ENCODE data around the gene DMD.
"Not testable (repeated sequence)": the region's sequence is repeated elsewhere in the genome, so short reads cannot be mapped to it uniquely, and the experiment has no call there.

The DMD gene

GRCh38 chrX:31962256-31962655, 1249.1 kb downstream of the DMD start:
- Mint-ChIP-seq H3K4me1 (no peaks in the 10 kb centered on the region), H3K4me3 (no peak overlapping the region), H3K36me3 (ENCODE audit: insufficient read depth) (no peaks in the 10 kb centered on the region), H3K27me3 (no peaks in the 10 kb centered on the region), H3K27ac (ENCODE audit: low read depth) (no peak overlapping the region), H3K9me3 (peaks cover 7% of the 10 kb centered on the region)
- DNase-seq (ENCODE audit: low spot score in 2 of 2) (no peak), ATAC-seq (replicated peaks; ENCODE audit: extremely low read depth, poor library complexity, severe bottlenecking) (no peak)

GRCh38 chrX:31934842-31935370, 1276.4 kb downstream of the DMD start:
- Mint-ChIP-seq H3K4me1 (no peaks in the 10 kb centered on the region), H3K9me3 (no peaks in the 10 kb centered on the region), H3K27me3 (no peaks in the 10 kb centered on the region), H3K27ac (ENCODE audit: low read depth) (no peak overlapping the region), H3K4me3 (no peak overlapping the region), H3K36me3 (ENCODE audit: insufficient read depth) (no peaks in the 10 kb centered on the region)
- no peak for DNase-seq (ENCODE audit: low spot score in 2 of 2)
- no peak for ATAC-seq (replicated peaks; ENCODE audit: extremely low read depth, poor library complexity, severe bottlenecking)

GRCh38 chrX:31934015-31934414, 1277.3 kb downstream of the DMD start:
- ATAC-seq (replicated peaks; ENCODE audit: extremely low read depth, poor library complexity, severe bottlenecking) (no peak), DNase-seq (ENCODE audit: low spot score in 2 of 2) (no peak)
- H3K27me3 Mint-ChIP-seq: no peaks in the 10 kb centered on the region
- H3K4me3 Mint-ChIP-seq: no peak overlapping the region
- no peaks in the 10 kb centered on the region for H3K36me3 Mint-ChIP-seq (ENCODE audit: insufficient read depth)
- H3K9me3 Mint-ChIP-seq: no peaks in the 10 kb centered on the region
- no peak overlapping the region for H3K27ac Mint-ChIP-seq (ENCODE audit: low read depth)
- H3K4me1 Mint-ChIP-seq: no peaks in the 10 kb centered on the region

GRCh38 chrX:31932769-31933168, 1278.6 kb downstream of the DMD start:
- no peak overlapping the region for H3K27ac Mint-ChIP-seq (ENCODE audit: low read depth)
- H3K4me1 Mint-ChIP-seq: no peaks in the 10 kb centered on the region
- H3K4me3 Mint-ChIP-seq: no peak overlapping the region
- ATAC-seq (replicated peaks; ENCODE audit: extremely low read depth, poor library complexity, severe bottlenecking) (no peak), DNase-seq (ENCODE audit: low spot score in 2 of 2) (no peak)
- H3K9me3 Mint-ChIP-seq: no peaks in the 10 kb centered on the region
- no peaks in the 10 kb centered on the region for H3K27me3 Mint-ChIP-seq
- no peaks in the 10 kb centered on the region for H3K36me3 Mint-ChIP-seq (ENCODE audit: insufficient read depth)

- not testable (repeated sequence) for H3K4me1 Mint-ChIP-seq; H3K4me3 Mint-ChIP-seq; ATAC-seq (replicated peaks; ENCODE audit: extremely low read depth, poor library complexity, severe bottlenecking); H3K27ac Mint-ChIP-seq (ENCODE audit: low read depth); H3K36me3 Mint-ChIP-seq (ENCODE audit: insufficient read depth); H3K27me3 Mint-ChIP-seq; H3K9me3 Mint-ChIP-seq; DNase-seq (ENCODE audit: low spot score in 2 of 2)
These were observed 1279.0 kb downstream of the DMD start for GRCh38 chrX:31932320-31932719.

GRCh38 chrX:31931225-31931624, 1280.1 kb downstream of the DMD start:
- no peaks in the 10 kb centered on the region for H3K36me3 Mint-ChIP-seq (ENCODE audit: insufficient read depth)
- H3K4me1 Mint-ChIP-seq: no peaks in the 10 kb centered on the region
- H3K27ac Mint-ChIP-seq (ENCODE audit: low read depth): no peak overlapping the region
- H3K4me3 Mint-ChIP-seq: no peak overlapping the region
- H3K27me3 Mint-ChIP-seq: no peaks in the 10 kb centered on the region
- no peaks in the 10 kb centered on the region for H3K9me3 Mint-ChIP-seq
- ATAC-seq (replicated peaks; ENCODE audit: extremely low read depth, poor library complexity, severe bottlenecking) (no peak), DNase-seq (ENCODE audit: low spot score in 2 of 2) (no peak)

GRCh38 chrX:31929366-31929765, 1282.0 kb downstream of the DMD start:
- no peaks in the 10 kb centered on the region for H3K36me3 Mint-ChIP-seq (ENCODE audit: insufficient read depth)
- H3K27me3 Mint-ChIP-seq: no peaks in the 10 kb centered on the region
- ATAC-seq (replicated peaks; ENCODE audit: extremely low read depth, poor library complexity, severe bottlenecking): no peak
- no peak for DNase-seq (ENCODE audit: low spot score in 2 of 2)
- H3K9me3 Mint-ChIP-seq: peaks cover 6% of the 10 kb centered on the region
- no peak overlapping the region for H3K4me3 Mint-ChIP-seq
- H3K27ac Mint-ChIP-seq (ENCODE audit: low read depth): no peak overlapping the region
- H3K4me1 Mint-ChIP-seq: no peaks in the 10 kb centered on the region

GRCh38 chrX:31921236-31921635, 1290.1 kb downstream of the DMD start:
- no peak for DNase-seq (ENCODE audit: low spot score in 2 of 2)
- no peaks in the 10 kb centered on the region for H3K4me1 Mint-ChIP-seq
- no peaks in the 10 kb centered on the region for H3K36me3 Mint-ChIP-seq (ENCODE audit: insufficient read depth)
- no peak overlapping the region for H3K27ac Mint-ChIP-seq (ENCODE audit: low read depth)
- peaks cover 6% of the 10 kb centered on the region for H3K9me3 Mint-ChIP-seq
- H3K4me3 Mint-ChIP-seq: no peak overlapping the region
- ATAC-seq (replicated peaks; ENCODE audit: extremely low read depth, poor library complexity, severe bottlenecking): no peak
- H3K27me3 Mint-ChIP-seq: no peaks in the 10 kb centered on the region

GRCh38 chrX:31909850-31910572, 1301.3 kb downstream of the DMD start:
- no peak for DNase-seq (ENCODE audit: low spot score in 2 of 2)
- ATAC-seq (replicated peaks; ENCODE audit: extremely low read depth, poor library complexity, severe bottlenecking): no peak
- H3K9me3 Mint-ChIP-seq: peaks cover 14% of the 10 kb centered on the region
- no peak overlapping the region for H3K4me3 Mint-ChIP-seq
- H3K36me3 Mint-ChIP-seq (ENCODE audit: insufficient read depth): peaks cover 1% of the 10 kb centered on the region
- H3K27ac Mint-ChIP-seq (ENCODE audit: low read depth): no peak overlapping the region
- no peaks in the 10 kb centered on the region for H3K4me1 Mint-ChIP-seq
- no peaks in the 10 kb centered on the region for H3K27me3 Mint-ChIP-seq

- no peaks in the 10 kb centered on the region for H3K9me3 Mint-ChIP-seq
- no peaks in the 10 kb centered on the region for H3K27me3 Mint-ChIP-seq
- no peak for ATAC-seq (replicated peaks; ENCODE audit: extremely low read depth, poor library complexity, severe bottlenecking)
- peaks cover 2% of the 10 kb centered on the region for H3K36me3 Mint-ChIP-seq (ENCODE audit: insufficient read depth)
- H3K4me3 Mint-ChIP-seq: no peak overlapping the region
- no peak for DNase-seq (ENCODE audit: low spot score in 2 of 2)
- H3K4me1 Mint-ChIP-seq: no peaks in the 10 kb centered on the region
- H3K27ac Mint-ChIP-seq (ENCODE audit: low read depth): no peak overlapping the region
These were observed 1317.2 kb downstream of the DMD start for GRCh38 chrX:31894152-31894551.

GRCh38 chrX:31893525-31893924, 1317.8 kb downstream of the DMD start:
- DNase-seq (ENCODE audit: low spot score in 2 of 2) (no peak), ATAC-seq (replicated peaks; ENCODE audit: extremely low read depth, poor library complexity, severe bottlenecking) (no peak)
- Mint-ChIP-seq H3K27ac (ENCODE audit: low read depth) (no peak overlapping the region), H3K4me1 (no peaks in the 10 kb centered on the region), H3K36me3 (ENCODE audit: insufficient read depth) (peaks cover 2% of the 10 kb centered on the region), H3K4me3 (no peak overlapping the region), H3K27me3 (no peaks in the 10 kb centered on the region), H3K9me3 (no peaks in the 10 kb centered on the region)

- H3K36me3 Mint-ChIP-seq (ENCODE audit: insufficient read depth): peaks cover 2% of the 10 kb centered on the region
- no peaks in the 10 kb centered on the region for H3K9me3 Mint-ChIP-seq
- DNase-seq (ENCODE audit: low spot score in 2 of 2) (no peak), ATAC-seq (replicated peaks; ENCODE audit: extremely low read depth, poor library complexity, severe bottlenecking) (no peak)
- no peaks in the 10 kb centered on the region for H3K4me1 Mint-ChIP-seq
- H3K27ac Mint-ChIP-seq (ENCODE audit: low read depth): no peak overlapping the region
- no peak overlapping the region for H3K4me3 Mint-ChIP-seq
- H3K27me3 Mint-ChIP-seq: no peaks in the 10 kb centered on the region
These were observed 1322.3 kb downstream of the DMD start for GRCh38 chrX:31889088-31889487.

- no peak for DNase-seq (ENCODE audit: low spot score in 2 of 2)
- no peaks in the 10 kb centered on the region for H3K9me3 Mint-ChIP-seq
- H3K4me1 Mint-ChIP-seq: no peaks in the 10 kb centered on the region
- H3K36me3 Mint-ChIP-seq (ENCODE audit: insufficient read depth): peaks cover under 1% of the 10 kb centered on the region
- H3K27ac Mint-ChIP-seq (ENCODE audit: low read depth): no peak overlapping the region
- H3K27me3 Mint-ChIP-seq: no peaks in the 10 kb centered on the region
- ATAC-seq (replicated peaks; ENCODE audit: extremely low read depth, poor library complexity, severe bottlenecking): no peak
- H3K4me3 Mint-ChIP-seq: no peak overlapping the region
These were observed 1326.8 kb downstream of the DMD start for GRCh38 chrX:31884535-31884934.

Data from central memory CD8-positive, alpha-beta T cell (primary cell).